Endothelial cell (in vitro differentiated cells): ENCODE results near the gene AHRR. TPM values are rescaled to one million over a fixed set of nuclear protein-coding genes. Genes with fewer than 3 reads are reported as not detected.

ENCODE experiments used
- DNase-seq: peaks from one replicate; pipeline ENCODE4 v3.0.0; 2021; ENCODE audit warnings: low spot score
- H3K27ac Mint-ChIP-seq: one replicate; pipeline ENCODE4 v1.8.0; 2021; ENCODE audit warnings: mixed read lengths, inconsistent platforms; ENCODE audit not compliant: unreplicated experiment
- H3K27me3 Mint-ChIP-seq: one replicate; pipeline ENCODE4 v1.8.0; 2021; ENCODE audit warnings: mild to moderate bottlenecking, moderate library complexity, mixed read lengths, inconsistent platforms; ENCODE audit not compliant: unreplicated experiment
- H3K36me3 Mint-ChIP-seq: one replicate; pipeline ENCODE4 v1.8.0; 2021; ENCODE audit warnings: mild to moderate bottlenecking, low read depth, mixed read lengths, inconsistent platforms; ENCODE audit not compliant: unreplicated experiment
- H3K4me1 Mint-ChIP-seq: one replicate; pipeline ENCODE4 v1.8.0; 2021; ENCODE audit warnings: mild to moderate bottlenecking, mixed read lengths, inconsistent platforms; ENCODE audit not compliant: unreplicated experiment
- H3K4me3 Mint-ChIP-seq: one replicate; pipeline ENCODE4 v1.8.0; 2021; ENCODE audit warnings: mild to moderate bottlenecking, mixed read lengths, inconsistent platforms; ENCODE audit not compliant: unreplicated experiment
- H3K9me3 Mint-ChIP-seq: one replicate; pipeline ENCODE4 v1.8.0; 2021; ENCODE audit warnings: mixed read lengths, inconsistent platforms; ENCODE audit not compliant: unreplicated experiment
- CTCF ChIP-seq: fragments of 200-600 bp; sonication (generic); IDR thresholded peaks from one replicate; pipeline ENCODE4 v1.5.0; 2021; ENCODE audit warnings: antibody characterized with exemption; ENCODE audit not compliant: unreplicated experiment
- total RNA-seq: library from RNA; stranded (reverse); fragmentation: NEBNext Ultra II Directional; extraction: Animal tissue kit (Norgen Biotek cat#: 25700); gene quantifications from one replicate; pipeline ENCODE4 v1.2.1, GENCODE V29; 2021; ENCODE audit not compliant: unreplicated experiment

The AHRR gene
- total RNA-seq, 1 donor from 2014 or later, result 8.7 TPM

DNA sequence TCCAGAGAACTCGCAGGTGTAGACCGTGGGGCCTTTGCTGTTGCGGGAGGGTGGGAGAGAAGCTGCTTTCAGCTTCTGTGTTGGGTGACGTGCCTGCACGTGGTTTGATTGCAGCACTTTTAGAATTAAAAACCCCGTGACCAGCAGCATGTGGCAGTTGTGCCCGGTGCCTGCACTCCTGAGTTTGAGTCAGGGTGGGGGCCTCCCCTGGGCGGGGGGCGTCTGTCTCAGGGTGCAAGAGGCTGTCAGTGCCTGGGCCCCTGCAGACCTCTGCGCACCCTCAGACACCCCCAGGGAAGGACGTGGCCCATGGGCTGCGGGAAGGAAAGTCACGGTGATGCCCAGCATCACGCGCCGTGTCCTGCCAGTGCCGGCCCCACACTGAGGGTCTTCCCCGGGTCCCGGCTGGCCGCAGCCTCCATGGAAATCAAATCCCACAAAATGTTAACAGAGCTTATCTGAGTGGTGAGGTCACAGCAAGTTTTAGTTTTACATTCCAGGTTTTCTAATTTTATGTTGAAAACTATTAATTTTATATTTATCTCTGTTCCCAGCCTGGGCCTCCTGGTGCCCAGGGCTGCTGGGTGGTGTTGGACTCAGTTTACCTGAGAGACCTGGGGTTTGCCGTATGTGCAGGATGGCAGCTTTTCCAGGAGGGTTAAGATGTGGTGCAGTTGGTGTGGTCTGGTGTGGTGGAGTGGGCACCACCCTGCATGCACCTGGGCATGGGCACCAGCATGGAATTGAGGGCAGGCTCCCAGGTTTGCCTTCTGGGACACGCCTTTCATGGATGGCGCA, 33.3 kb downstream of the AHRR start:
- Mint-ChIP-seq H3K9me3 (no peaks in the 10 kb centered on the region), H3K27ac (no peak overlapping the region), H3K27me3 (peaks cover 7% of the 10 kb centered on the region), H3K36me3 (peaks cover 11% of the 10 kb centered on the region), H3K4me3 (no peak overlapping the region), H3K4me1 (peaks cover 6% of the 10 kb centered on the region)
- DNase-seq, result no peak
- no peak for TF ChIP-seq CTCF

- H3K4me1 Mint-ChIP-seq, result peaks cover 3% of the 10 kb centered on the region
- H3K27me3 Mint-ChIP-seq, result peaks cover 5% of the 10 kb centered on the region
- H3K4me3 Mint-ChIP-seq, result no peak overlapping the region
- H3K36me3 Mint-ChIP-seq, result peaks cover 14% of the 10 kb centered on the region
- no peak for TF ChIP-seq CTCF
- no peaks in the 10 kb centered on the region for H3K9me3 Mint-ChIP-seq
- no peak for DNase-seq
- no peak overlapping the region for H3K27ac Mint-ChIP-seq
Observed at GRCh38 chr5:355379-355935, 33.9 kb downstream of the AHRR start.

GRCh38 chr5:355958-356357, 34.4 kb downstream of the AHRR start:
- Mint-ChIP-seq H3K36me3 (peaks cover 16% of the 10 kb centered on the region), H3K27ac (no peak overlapping the region), H3K27me3 (peaks cover 5% of the 10 kb centered on the region), H3K4me1 (peaks cover 2% of the 10 kb centered on the region), H3K9me3 (no peaks in the 10 kb centered on the region), H3K4me3 (no peak overlapping the region)
- TF ChIP-seq CTCF, result no peak
- no peak for DNase-seq

DNA sequence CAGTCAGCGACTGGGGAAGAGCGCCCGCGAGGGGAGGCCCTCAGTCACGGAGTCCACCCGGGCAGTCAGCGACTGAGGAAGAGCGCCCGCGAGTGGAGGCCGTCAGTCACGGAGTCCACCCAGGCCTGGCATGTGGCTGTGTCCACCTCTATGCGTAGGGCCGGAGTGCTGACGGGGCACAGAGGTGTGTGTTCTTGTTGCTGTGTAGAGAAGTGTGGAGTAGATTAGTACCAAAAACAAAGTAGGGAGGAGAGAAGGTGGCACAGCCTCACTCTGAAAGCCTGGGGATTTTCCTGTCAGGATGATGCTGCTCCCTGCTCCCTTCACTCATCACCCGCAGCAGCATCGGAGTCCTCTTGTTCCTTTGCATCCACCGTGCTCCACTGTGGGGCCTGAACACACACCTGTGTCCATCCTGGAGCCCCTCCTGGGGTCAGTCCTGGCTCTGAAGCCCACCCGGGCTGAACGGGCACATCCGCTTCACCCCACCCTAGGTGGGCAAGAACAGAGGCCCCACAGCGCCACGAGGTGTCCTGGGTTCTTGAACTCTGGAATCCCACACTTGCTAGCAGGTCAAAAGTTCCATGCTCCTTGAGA, 37.9 kb downstream of the AHRR start:
- peaks cover 4% of the 10 kb centered on the region for H3K27me3 Mint-ChIP-seq
- no peak for DNase-seq
- no peak for TF ChIP-seq CTCF
- H3K36me3 Mint-ChIP-seq, result peaks cover 20% of the 10 kb centered on the region
- H3K4me1 Mint-ChIP-seq, result peaks cover 2% of the 10 kb centered on the region
- no peak overlapping the region for H3K27ac Mint-ChIP-seq
- H3K4me3 Mint-ChIP-seq, result no peak overlapping the region
- no peaks in the 10 kb centered on the region for H3K9me3 Mint-ChIP-seq
